22Rv1 (cell line): ENCODE measurements around the gene RUSC1.

Experiments used
- H3K27ac ChIP-seq: fragments of 450-650 bp; 2 replicates; pipeline ENCODE4 v1.5.1; 2017
- CTCF ChIP-seq: fragments of 450-650 bp; IDR thresholded peaks from 2 replicates; pipeline ENCODE4 v1.5.1; 2017; ENCODE audit warnings: mild to moderate bottlenecking
- ZFX ChIP-seq: fragments of 450-650 bp; IDR thresholded peaks from 2 replicates; pipeline ENCODE4 v1.6.1; 2017; ENCODE audit warnings: antibody characterized with exemption, borderline replicate concordance

The RUSC1 gene

GRCh38 chr1:155326020-155326526, 5.4 kb downstream of the RUSC1 start:
- peak overlapping the region; percentile 99 for H3K27ac ChIP-seq
- no peak for TF ChIP-seq CTCF
- no peak for TF ChIP-seq ZFX

- TF ChIP-seq ZFX (no peak), CTCF (no peak)
- peak overlapping the region; percentile 99 for H3K27ac ChIP-seq
These were observed 5.9 kb downstream of the RUSC1 start for GRCh38 chr1:155326631-155327037.

- peak overlapping the region; percentile 99 for H3K27ac ChIP-seq
- TF ChIP-seq CTCF (no peak), ZFX (no peak)
These were observed 7.3 kb downstream of the RUSC1 start for GRCh38 chr1:155327981-155328380.

GRCh38 chr1:155328856-155329255, 8.2 kb downstream of the RUSC1 start:
- H3K27ac ChIP-seq, result peak overlapping the region; percentile 99

- TF ChIP-seq ZFX (no peak), CTCF (no peak)
- H3K27ac ChIP-seq, result peak overlapping the region; percentile 99
These were observed 9.4 kb downstream of the RUSC1 start for GRCh38 chr1:155329980-155330598.

- no peak for TF ChIP-seq CTCF
- TF ChIP-seq ZFX, result no peak
- H3K27ac ChIP-seq, result no peak overlapping the region
These were observed 14.3 kb downstream of the RUSC1 start for GRCh38 chr1:155334962-155335361.

- no peak overlapping the region for H3K27ac ChIP-seq
- TF ChIP-seq CTCF (no peak), ZFX (no peak)
These were observed 18.9 kb downstream of the RUSC1 start for GRCh38 chr1:155339515-155340097.
